COLO668 (cell line): Measurements from ENCODE around the gene BACH1.

Experiments
- DNase-seq: peaks from one replicate; lab custom pipeline; 2025; ENCODE audit not compliant: unreplicated experiment; lab: John Stamatoyannopoulos, UW

BACH1 gene

DNA sequence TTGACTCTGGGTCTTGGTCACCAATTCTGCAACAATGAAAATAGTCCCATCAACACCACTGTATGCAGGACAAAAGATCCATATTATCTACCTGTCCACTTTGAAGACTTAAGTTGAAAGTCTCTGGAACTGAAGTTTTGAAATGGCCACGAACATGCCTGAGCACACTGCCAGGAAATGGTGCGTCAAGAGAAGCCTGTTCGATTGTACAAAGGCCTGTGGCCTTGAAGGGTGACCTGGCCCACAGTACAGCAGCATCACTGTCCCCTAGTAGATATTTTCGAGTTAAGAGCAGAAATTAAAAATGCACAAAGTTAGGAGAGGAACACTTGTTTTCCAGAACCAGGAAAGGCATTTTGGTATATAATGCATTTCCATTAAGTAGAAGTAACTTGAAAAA is 78.5 kb downstream of the BACH1 start:
- DNase-seq, result no peak

DNA sequence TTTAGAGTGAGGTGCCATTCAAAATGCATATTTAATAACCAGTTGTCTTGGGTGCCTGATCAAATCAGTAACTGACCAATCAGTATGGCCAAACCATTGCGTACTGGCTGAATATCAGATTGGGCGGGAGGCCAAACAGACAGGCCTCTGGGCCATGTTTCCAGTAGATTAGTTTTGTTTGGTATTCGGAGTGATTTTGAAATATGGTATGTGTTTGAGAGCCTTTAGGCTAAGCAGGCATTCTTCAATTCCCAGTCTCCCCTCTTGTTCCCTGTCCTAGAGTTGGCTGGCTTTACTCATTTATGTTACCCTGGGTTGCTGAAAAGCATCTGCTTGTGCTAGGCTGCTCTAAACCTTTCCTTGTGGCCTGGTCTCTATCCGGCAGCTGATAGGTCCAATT is 80.1 kb downstream of the BACH1 start:
- no peak for DNase-seq

DNA sequence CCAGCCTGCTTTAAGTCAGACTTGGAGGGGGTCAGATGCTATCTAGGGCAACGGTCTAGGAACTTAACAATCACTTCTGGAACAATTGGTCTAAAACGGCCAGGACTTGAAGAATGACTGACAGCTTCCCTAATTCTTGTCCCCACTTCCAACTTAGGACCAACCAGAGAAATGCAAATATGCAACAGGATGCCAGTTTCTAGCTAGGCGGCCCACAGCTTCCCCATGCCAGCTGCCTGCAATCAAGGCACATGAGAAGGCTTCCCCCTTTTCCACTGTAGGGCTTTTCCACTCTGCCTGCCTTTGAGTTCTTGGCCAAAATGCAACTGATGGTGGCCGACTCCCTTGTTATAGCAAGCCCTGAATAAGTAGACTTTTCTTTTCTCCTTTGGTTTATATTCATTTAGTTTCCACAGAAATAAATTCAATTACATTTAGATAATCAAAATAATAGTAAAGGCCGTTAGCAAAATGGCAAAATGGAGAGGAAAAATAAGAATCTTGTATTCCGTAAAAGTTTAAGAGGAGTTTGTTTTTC is 80.9 kb downstream of the BACH1 start:
- DNase-seq, result no peak

DNA sequence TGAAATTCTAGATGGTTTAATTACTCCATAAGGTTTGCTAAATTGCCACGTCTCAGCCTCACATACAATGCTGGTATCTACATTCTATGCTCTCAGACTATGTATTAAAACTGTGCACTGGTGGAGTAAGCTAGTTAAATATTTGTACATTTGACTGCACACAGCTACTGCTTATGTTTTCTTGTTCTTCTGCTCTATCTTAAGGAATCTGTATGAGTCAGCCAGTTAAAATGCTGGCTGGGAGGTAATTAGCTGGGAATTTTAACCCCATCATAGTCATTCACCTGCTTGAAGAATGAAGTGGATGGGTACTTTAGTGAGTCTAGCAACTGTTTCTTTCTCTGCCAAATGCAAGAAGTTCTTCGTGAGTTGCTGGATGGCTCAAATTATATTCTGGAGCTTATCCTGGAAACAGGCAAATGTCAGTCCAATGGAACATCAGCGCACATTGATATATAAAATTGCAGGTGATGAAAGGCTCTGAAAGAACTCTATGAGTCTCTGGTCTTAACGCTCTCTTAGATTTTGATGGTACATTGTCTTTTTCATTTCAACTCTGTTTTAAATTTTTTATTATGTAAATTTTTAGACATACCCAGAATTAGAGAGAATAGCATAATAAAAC is 83.4 kb downstream of the BACH1 start:
- DNase-seq, result no peak

DNA sequence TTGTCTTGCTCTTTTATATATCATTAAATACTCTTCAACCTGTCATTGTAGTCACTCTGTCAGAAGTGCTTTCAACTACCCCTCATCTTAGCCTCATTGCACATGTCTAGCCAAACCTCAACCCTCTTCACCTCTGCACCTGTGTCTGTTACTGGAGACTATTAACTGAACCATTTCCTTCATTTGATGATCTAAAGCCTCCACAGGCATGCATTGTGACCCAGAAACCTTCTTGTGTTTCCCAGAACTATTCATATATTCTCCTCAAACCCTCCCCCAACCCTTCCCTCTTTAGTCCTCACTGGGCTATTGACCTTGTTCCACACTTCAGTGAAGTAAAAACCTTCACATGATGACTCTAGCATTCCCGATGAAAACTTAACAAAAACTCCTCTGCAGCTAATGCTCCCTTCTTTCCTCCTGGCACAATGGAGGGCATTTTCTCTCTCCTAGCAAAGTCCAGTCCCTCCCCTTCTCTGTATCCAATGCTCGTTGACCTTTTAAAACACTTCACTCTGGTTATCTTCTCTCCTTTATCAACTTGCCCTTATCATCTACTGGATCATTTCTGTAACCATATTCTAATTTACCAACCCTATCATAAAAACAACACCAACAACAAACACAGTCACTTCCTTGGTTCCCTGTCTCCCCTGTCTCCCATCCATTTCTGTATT is 86.1 kb downstream of the BACH1 start:
- no peak for DNase-seq

DNA sequence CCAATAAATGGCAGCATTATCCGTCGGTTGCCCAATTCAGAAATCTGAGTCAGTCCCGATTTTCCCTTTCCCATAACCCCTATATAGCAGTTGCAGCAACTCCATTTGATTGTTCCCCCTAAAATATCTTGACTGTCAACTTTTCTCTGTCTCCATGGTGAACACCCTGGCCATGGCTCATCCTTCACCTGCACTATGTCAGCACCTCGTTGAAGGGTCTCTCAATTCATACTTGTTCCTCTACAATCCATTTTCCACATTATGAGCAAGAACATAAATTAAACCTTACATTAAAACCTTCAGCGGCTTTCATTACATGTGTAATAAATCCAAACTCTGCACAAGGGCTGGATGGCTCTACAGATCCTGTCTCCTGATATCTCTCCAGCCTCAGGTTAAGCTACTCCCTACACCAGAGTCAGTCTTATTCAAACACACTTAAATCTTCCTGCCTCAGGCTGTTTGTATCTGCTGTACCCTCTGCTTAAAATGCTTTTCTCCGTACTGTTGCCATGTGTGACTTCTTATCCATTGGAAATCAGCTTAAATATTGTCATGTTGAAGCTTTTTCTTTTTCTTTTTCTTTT is 87.3 kb downstream of the BACH1 start:
- no peak for DNase-seq

DNA sequence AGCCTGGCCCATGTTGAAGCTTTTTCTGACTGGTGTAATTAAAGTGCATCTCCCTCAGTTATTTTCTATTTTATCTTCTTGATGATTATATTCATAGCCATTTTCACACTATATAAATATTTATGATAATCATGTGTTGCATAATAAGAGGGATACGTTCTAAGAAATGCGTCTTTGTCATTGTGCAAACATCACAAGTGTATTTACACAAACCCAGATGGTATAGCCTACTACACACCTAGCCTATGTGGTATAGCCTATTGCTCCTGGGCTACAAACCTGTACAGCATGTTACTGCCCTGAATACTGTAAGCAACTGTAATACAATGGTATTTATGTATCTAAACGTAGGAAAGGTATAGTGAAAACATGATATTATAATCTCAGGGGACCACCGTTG is 88.1 kb downstream of the BACH1 start:
- no peak for DNase-seq

DNA sequence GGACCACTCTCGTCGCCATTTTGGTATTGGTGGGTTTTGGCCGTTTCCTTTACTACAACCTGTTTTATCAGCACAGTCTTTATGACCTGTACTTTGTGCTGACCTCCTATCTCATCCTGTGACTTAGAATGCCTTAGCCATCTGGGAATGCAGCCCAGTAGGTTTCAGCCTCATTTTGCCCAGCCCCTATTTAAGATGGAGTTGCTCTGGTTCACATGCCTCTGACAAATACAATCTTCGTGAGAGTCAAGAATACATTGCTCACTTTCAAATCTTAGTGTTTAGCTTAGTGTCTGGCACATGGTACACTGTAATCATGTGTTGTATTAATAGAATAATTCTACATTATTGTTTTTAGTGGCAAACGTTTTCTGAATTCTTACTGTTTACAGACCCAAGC is 88.9 kb downstream of the BACH1 start:
- DNase-seq, result no peak

DNA sequence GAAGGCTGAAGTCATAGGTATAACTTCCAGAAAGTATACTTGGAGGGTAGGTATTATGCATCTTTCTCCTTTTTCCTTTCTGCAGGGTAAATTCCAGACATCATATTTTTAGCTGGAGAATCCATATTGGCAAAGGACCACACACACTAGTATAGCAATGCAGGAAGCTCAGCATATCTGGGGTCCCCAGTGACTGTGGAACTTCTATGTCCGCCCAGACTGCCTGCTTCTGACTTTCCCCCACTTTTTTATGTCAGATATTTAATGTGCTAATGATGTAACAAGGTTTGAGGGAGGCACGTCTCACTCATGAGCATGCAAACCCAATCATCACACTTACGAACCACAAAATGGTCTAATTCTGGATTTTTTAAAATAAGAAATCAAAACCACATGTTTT is 90.4 kb downstream of the BACH1 start:
- DNase-seq, result no peak

DNA sequence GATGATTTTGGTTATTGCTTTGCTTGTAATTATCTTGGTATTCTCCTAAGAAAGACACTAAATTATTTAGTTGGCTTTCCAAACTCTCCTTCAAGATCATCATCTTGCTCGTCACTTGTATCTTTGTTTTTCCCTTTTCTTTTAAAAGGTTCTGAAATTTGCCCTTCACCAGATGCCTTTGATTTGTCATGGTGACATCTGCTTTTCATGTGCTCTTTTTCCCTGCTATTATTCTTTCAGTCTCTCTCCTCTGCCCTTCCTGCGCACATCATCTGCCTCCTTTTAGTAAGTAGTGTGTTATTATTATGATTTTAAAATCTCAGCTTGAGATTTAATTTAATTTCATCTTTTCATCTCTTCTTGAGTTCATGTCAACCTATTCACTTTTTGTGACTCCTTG is 92.1 kb downstream of the BACH1 start:
- DNase-seq, result no peak

DNA sequence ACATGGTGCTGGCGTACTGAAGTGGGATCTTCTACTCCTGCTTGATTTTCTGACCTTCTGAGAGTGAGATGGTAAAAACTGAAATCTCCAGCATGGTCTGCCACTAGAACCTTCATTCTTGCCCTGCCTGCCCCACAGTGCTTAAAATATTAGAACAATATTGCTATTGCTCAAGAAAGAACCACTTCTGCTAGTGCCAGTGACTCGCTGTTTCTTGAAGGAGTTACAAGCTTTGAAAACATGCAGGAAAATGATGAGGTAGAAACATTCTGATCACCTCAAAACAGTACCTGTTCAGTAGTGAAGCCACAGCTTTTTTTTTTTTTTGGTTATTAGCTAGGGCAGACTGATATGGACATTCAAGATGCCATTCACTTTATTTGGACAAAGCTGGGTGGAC is 95.3 kb downstream of the BACH1 start:
- no peak for DNase-seq
